Activated CD8-positive, alpha-beta T cell treated with anti-CD3 and anti-CD28 coated beads for 36 hours (primary cell): Measurements from ENCODE around the gene MRPL14. TPM values are rescaled to one million over a fixed set of nuclear protein-coding genes. Genes with fewer than 3 reads are reported as not detected.

Experiments used
- ATAC-seq: fragments of 200-7000 bp; cut with Tn5 transposase; one replicate; pipeline ENCODE4 v1.10.0; 2021; ENCODE audit warnings: mild to moderate bottlenecking, moderate library complexity
- CTCF ChIA-PET: fragments of 350-600 bp; sonication (Branson Sonifier 250); formaldehyde crosslinking; loops from one replicate; lab custom pipeline; 2021; ENCODE audit warnings: antibody characterized with exemption; lab: Charles Lee
- POLR2A ChIA-PET: fragments of 350-600 bp; sonication (Branson Sonifier 250); formaldehyde crosslinking; loops from one replicate; lab custom pipeline; 2021; ENCODE audit warnings: antibody characterized with exemption; lab: Charles Lee
- DNase-seq: peaks from one replicate; pipeline ENCODE4 v3.0.0-alpha.2; 2020
- H3K27ac Mint-ChIP-seq: one replicate; pipeline ENCODE4 v1.8.0; 2021; ENCODE audit warnings: mild to moderate bottlenecking, mixed read lengths
- H3K27me3 Mint-ChIP-seq: one replicate; pipeline ENCODE4 v1.8.0; 2021; ENCODE audit warnings: mixed read lengths
- H3K36me3 Mint-ChIP-seq: one replicate; pipeline ENCODE4 v1.8.0; 2021; ENCODE audit warnings: low read depth, mixed read lengths
- H3K4me1 Mint-ChIP-seq: one replicate; pipeline ENCODE4 v1.8.0; 2021; ENCODE audit warnings: low read depth, mixed read lengths
- H3K4me3 Mint-ChIP-seq: one replicate; pipeline ENCODE4 v1.8.0; 2021; ENCODE audit warnings: mild to moderate bottlenecking, moderate library complexity, mixed read lengths
- H3K9me3 Mint-ChIP-seq: one replicate; pipeline ENCODE4 v1.8.0; 2021; ENCODE audit warnings: mixed read lengths
- CTCF ChIP-seq: fragments of 200-600 bp; IDR thresholded peaks from one replicate; pipeline ENCODE4 v1.8.0; 2022; ENCODE audit warnings: antibody characterized with exemption, mild to moderate bottlenecking
- intact Hi-C: fragments of 100-400 bp; cut with micrococcal nuclease; formaldehyde crosslinking; loops from one replicate; pipeline ENCODE4 v1.10.0; 2022
- total RNA-seq, 2 experiments: library from RNA; stranded (reverse); gene quantifications; one replicate each; pipeline ENCODE4 v1.2.3, GENCODE V29; 2021

Gene MRPL14
- total RNA-seq, 2 experiments from 2014 or later, result 42.8 to 44.3 TPM

DNA sequence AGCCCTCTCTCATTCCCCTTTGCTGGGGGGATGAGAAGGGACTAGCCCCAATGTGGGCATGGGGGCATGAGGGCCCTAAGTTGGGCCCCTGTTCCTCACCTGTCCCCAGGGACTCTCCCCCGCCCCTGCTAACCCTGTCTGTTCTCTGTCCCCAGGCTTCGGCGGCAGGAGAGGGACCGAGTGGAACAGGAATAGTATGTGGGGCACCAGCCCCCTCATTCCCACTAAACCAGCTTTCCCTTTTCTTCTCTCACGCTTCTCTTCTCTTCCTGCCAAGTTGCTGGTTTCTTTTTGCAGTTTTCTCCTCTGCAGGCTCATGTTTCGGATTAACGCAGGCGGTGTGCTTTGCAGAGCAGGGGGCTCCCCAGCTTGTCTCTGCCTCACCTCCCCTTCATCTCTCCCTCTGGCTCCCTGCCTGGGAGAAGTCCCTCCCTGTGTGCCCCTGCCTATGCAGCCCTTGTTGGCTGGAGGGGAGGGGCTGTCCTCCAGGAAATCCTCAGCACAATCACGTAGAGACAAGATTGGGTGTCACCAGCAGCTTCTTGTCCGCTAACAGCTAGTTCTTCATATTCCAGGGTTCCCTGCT, 8.0 kb upstream of the MRPL14 start:
- H3K27me3 Mint-ChIP-seq, result no peaks in the 10 kb centered on the region
- ChIA-PET CTCF (interaction anchor here (0.8 kb wide), 1 partner anchor 16 kb away, joined by 3 read pairs; no protein-coding TSS in a partner anchor), POLR2A (no interaction called here)
- ATAC-seq, result no peak
- DNase-seq, result no peak
- no peak overlapping the region for H3K27ac Mint-ChIP-seq
- TF ChIP-seq CTCF, result no peak
- intact Hi-C loops, result no loop called here
- peaks cover 6% of the 10 kb centered on the region for H3K36me3 Mint-ChIP-seq
- H3K4me3 Mint-ChIP-seq, result no peak overlapping the region
- H3K9me3 Mint-ChIP-seq, result no peaks in the 10 kb centered on the region
- peaks cover 5% of the 10 kb centered on the region for H3K4me1 Mint-ChIP-seq

DNA sequence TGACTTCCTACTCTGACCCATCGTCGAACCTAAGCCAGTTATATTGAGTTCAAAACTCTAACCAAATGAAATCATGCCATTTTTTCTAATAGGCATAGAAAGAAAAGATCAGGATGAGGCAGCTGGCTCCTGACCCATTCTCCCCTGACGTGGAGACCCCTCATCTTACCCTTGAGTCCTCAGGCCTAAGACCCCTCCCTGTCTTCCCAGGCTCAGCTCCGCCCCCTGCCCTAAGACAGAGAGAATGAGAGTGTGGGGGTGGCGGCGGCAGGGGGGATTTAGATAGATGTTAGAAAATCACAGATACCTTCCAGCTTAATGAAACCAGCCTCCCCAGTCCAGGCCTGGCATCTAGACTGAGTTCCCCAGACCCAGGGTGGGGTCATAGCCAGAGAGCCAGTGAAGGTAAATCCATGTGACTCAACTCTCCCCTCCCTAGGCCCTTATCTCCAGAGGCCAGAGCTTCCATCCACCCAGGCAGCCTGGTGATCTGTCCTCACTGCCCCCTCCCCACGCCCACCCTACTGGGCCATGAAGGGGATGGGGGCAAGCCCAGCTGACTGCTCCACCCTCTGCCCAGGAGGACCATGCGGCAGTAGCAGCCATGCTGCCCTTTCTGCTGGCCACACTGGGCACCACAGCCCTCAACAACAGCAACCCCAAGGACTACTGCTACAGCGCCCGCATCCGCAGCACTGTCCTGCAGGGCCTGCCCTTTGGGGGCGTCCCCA, 6.9 kb upstream of the MRPL14 start:
- ATAC-seq (no peak), DNase-seq (no peak)
- CTCF ChIA-PET, result interaction anchor here (1.2 kb wide), 1 partner anchor 24 kb away, joined by 3 read pairs; no protein-coding TSS in a partner anchor
- H3K4me3 Mint-ChIP-seq, result no peak overlapping the region
- H3K36me3 Mint-ChIP-seq, result peaks cover 6% of the 10 kb centered on the region
- peaks cover 5% of the 10 kb centered on the region for H3K4me1 Mint-ChIP-seq
- no peaks in the 10 kb centered on the region for H3K9me3 Mint-ChIP-seq
- intact Hi-C loops, result no loop called here
- H3K27me3 Mint-ChIP-seq, result no peaks in the 10 kb centered on the region
- no peak for TF ChIP-seq CTCF
- H3K27ac Mint-ChIP-seq, result no peak overlapping the region
- POLR2A ChIA-PET, result interaction anchor here (0.8 to 4.8 kb wide), 2 partner anchors 17 to 34 kb away, joined by 3 to 21 read pairs; no protein-coding TSS in a partner anchor

GRCh38 chr6:44133003-44133931, 6.0 kb upstream of the MRPL14 start:
- no peak for ATAC-seq
- Mint-ChIP-seq H3K4me1 (peaks cover 5% of the 10 kb centered on the region), H3K9me3 (no peaks in the 10 kb centered on the region), H3K4me3 (no peak overlapping the region), H3K36me3 (peaks cover 6% of the 10 kb centered on the region), H3K27ac (no peak overlapping the region), H3K27me3 (no peaks in the 10 kb centered on the region)
- CTCF ChIA-PET, result interaction anchor here (1.2 to 1.4 kb wide), 3 partner anchors 23 to 204 kb away, joined by 3 to 4 read pairs (median 3); no protein-coding TSS in a partner anchor
- POLR2A ChIA-PET, result interaction anchor here (0.7 to 4.8 kb wide), 5 partner anchors 8 to 114 kb away, joined by 3 to 21 read pairs (median 4); partner anchors contain the start of gene HSP90AB1
- no peak for TF ChIP-seq CTCF
- intact Hi-C loops, result no loop called here
- no peak for DNase-seq

- intact Hi-C loops, result no loop called here
- ChIA-PET POLR2A (interaction anchor here (0.8 to 4.8 kb wide), 5 partner anchors 8 to 115 kb away, joined by 3 to 21 read pairs (median 4); partner anchors contain the start of gene HSP90AB1), CTCF (interaction anchor here (1.1 to 2.0 kb wide), 5 partner anchors 15 to 205 kb away, joined by 3 to 12 read pairs (median 4); no protein-coding TSS in a partner anchor)
- Mint-ChIP-seq H3K9me3 (no peaks in the 10 kb centered on the region), H3K27me3 (no peaks in the 10 kb centered on the region), H3K27ac (no peak overlapping the region), H3K4me3 (no peak overlapping the region), H3K36me3 (peaks cover 6% of the 10 kb centered on the region), H3K4me1 (peaks cover 5% of the 10 kb centered on the region)
- DNase-seq (no peak), ATAC-seq (no peak)
- no peak for TF ChIP-seq CTCF
Measured at GRCh38 chr6:44132476-44132875, 5.2 kb upstream of the MRPL14 start.
